A673 (cell line): ENCODE results near the gene IL12A. TPM values are rescaled to one million over a fixed set of nuclear protein-coding genes. Genes with fewer than 3 reads are reported as not detected.

Experiments
- BruUV-seq: library from RNA; stranded (reverse); fragments of 400-500 nt; replicated peaks from 2 replicates; lab custom pipeline; 2021; lab: Mats Ljungman, UMichigan
- CTCF ChIA-PET: fragments of 300-600 bp; sonication (Branson Sonifier 250); formaldehyde crosslinking; loops from one replicate; lab custom pipeline; 2022; ENCODE audit warnings: antibody characterized with exemption; lab: Charles Lee
- POLR2A ChIA-PET: fragments of 300-600 bp; sonication (Branson Sonifier 250); formaldehyde crosslinking; loops from one replicate; lab custom pipeline; 2022; ENCODE audit warnings: antibody characterized with exemption; ENCODE audit not compliant: low non-redundant PET; lab: Charles Lee
- DNase-seq: peaks from one replicate; pipeline ENCODE4 v3.0.0-alpha.2; 2015; ENCODE audit warnings: low spot score
- H3K27ac ChIP-seq: fragments of 200-600 bp; sonication (generic); 2 replicates; pipeline ENCODE4 v1.5.1; 2016; ENCODE audit warnings: mixed run types, low read depth, mild to moderate bottlenecking, mixed read lengths, antibody characterized with exemption, low read length; ENCODE audit not compliant: poor library complexity, severe bottlenecking
- H3K27me3 ChIP-seq: fragments of 200-600 bp; sonication (generic); replicated peaks from 2 replicates; pipeline ENCODE4 v1.6.1; 2017; ENCODE audit warnings: mixed run types, low read depth, mild to moderate bottlenecking, mixed read lengths, antibody characterized with exemption, low read length; ENCODE audit not compliant: insufficient read depth, poor library complexity
- H3K36me3 ChIP-seq: fragments of 200-600 bp; sonication (generic); 2 replicates; pipeline ENCODE4 v1.6.1; 2016; ENCODE audit warnings: mixed run types, mild to moderate bottlenecking, mixed read lengths, antibody characterized with exemption, low read length; ENCODE audit not compliant: insufficient read depth, poor library complexity, severe bottlenecking
- H3K4me1 ChIP-seq: fragments of 200-600 bp; sonication (generic); 2 replicates; pipeline ENCODE4 v1.6.1; 2017; ENCODE audit warnings: mixed run types, mild to moderate bottlenecking, mixed read lengths, antibody characterized with exemption, low read length; ENCODE audit not compliant: insufficient read depth, poor library complexity, severe bottlenecking
- H3K4me3 ChIP-seq: fragments of 200-600 bp; sonication (generic); 2 replicates; pipeline ENCODE4 v1.5.1; 2016; ENCODE audit warnings: low read depth, mixed run types, mild to moderate bottlenecking, mixed read lengths, low read length; ENCODE audit not compliant: poor library complexity, severe bottlenecking
- H3K9me3 ChIP-seq: fragments of 200-600 bp; sonication (generic); 2 replicates; pipeline ENCODE4 v1.6.1; 2016; ENCODE audit warnings: mixed run types, low read depth, mild to moderate bottlenecking, mixed read lengths, antibody characterized with exemption, low read length; ENCODE audit not compliant: poor library complexity, severe bottlenecking
- CTCF ChIP-seq: fragments of 300-800, 200-600 bp; sonication (generic); conservative IDR thresholded peaks from 2 replicates; pipeline ENCODE4 v1.5.1; 2017; ENCODE audit warnings: low read depth, mild to moderate bottlenecking, antibody characterized with exemption, low read length, moderate library complexity, mixed read lengths
- EZH2 ChIP-seq: fragments of 200-600 bp; sonication (generic); IDR thresholded peaks from 2 replicates; pipeline ENCODE4 v1.6.1; 2017; ENCODE audit warnings: borderline replicate concordance, low read depth, mild to moderate bottlenecking, mixed read lengths, antibody characterized with exemption, low read length; ENCODE audit not compliant: poor library complexity, severe bottlenecking
- intact Hi-C: fragments of 100-400 bp; cut with micrococcal nuclease; formaldehyde crosslinking; loops from one replicate; pipeline ENCODE4 v1.10.0; 2022; ENCODE audit not compliant: unreplicated experiment
- total RNA-seq: library from RNA; stranded (reverse); gene quantifications from 2 replicates; pipeline ENCODE4 v1.2.3, GENCODE V29; 2021

The IL12A gene
- total RNA-seq, 1 experiment from 2014 or later: not detected

- Histone ChIP-seq H3K4me3 (no peak overlapping the region), H3K27me3 (peaks cover 11% of the 10 kb centered on the region), H3K27ac (no peak overlapping the region), H3K9me3 (no peaks in the 10 kb centered on the region), H3K36me3 (no peaks in the 10 kb centered on the region), H3K4me1 (no peaks in the 10 kb centered on the region)
- no peak for DNase-seq
- BruUV-seq: no TSS peak
- CTCF ChIA-PET: no interaction called here
- TF ChIP-seq CTCF (no peak), EZH2 (no peak)
- intact Hi-C loops: no loop called here
- POLR2A ChIA-PET: no interaction called here
Observed at GRCh38 chr3:159977295-159977694, 11.3 kb upstream of the IL12A start.

GRCh38 chr3:159978353-159978752, 10.3 kb upstream of the IL12A start:
- peaks cover 11% of the 10 kb centered on the region for H3K27me3 ChIP-seq
- H3K4me1 ChIP-seq: no peaks in the 10 kb centered on the region
- no TSS peak for BruUV-seq
- no peak for TF ChIP-seq CTCF
- TF ChIP-seq EZH2: no peak
- H3K36me3 ChIP-seq: no peaks in the 10 kb centered on the region
- ChIA-PET POLR2A (no interaction called here), CTCF (no interaction called here)
- no peak overlapping the region for H3K4me3 ChIP-seq
- no peak overlapping the region for H3K27ac ChIP-seq
- no peak for DNase-seq
- no peaks in the 10 kb centered on the region for H3K9me3 ChIP-seq
- intact Hi-C loops: no loop called here

GRCh38 chr3:159978918-159979703, 9.5 kb upstream of the IL12A start:
- Histone ChIP-seq H3K27me3 (peaks cover 11% of the 10 kb centered on the region), H3K36me3 (no peaks in the 10 kb centered on the region), H3K9me3 (no peaks in the 10 kb centered on the region), H3K27ac (no peak overlapping the region), H3K4me1 (no peaks in the 10 kb centered on the region), H3K4me3 (no peak overlapping the region)
- no peak for DNase-seq
- intact Hi-C loops: no loop called here
- BruUV-seq: no TSS peak
- POLR2A ChIA-PET: no interaction called here
- CTCF ChIA-PET: no interaction called here
- TF ChIP-seq EZH2: no peak
- no peak for TF ChIP-seq CTCF
